Measurements from ENCODE around the gene ASTL.

The ASTL gene

DNA sequence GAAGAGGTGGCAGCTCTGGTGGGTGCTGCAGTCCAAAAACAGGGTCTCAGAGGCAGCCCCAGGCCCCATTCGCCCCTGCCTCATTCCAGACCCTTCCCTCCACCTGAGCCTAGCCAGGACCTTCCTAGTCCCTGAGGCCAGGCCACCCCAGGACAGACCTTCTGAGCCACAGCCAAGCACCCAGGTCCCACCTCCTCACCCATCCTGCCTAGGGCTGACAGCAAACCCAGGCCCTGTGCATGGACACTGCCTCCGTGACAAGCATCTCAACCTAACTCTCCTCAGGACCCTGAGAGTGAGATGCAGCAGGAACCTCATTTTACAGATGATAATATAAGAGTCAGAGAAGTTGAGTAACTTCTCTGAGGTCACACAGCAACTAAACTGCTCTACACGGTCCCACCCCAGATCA, 37.4 kb downstream of the ASTL start:
- TF ChIP-seq, protein P1, sequence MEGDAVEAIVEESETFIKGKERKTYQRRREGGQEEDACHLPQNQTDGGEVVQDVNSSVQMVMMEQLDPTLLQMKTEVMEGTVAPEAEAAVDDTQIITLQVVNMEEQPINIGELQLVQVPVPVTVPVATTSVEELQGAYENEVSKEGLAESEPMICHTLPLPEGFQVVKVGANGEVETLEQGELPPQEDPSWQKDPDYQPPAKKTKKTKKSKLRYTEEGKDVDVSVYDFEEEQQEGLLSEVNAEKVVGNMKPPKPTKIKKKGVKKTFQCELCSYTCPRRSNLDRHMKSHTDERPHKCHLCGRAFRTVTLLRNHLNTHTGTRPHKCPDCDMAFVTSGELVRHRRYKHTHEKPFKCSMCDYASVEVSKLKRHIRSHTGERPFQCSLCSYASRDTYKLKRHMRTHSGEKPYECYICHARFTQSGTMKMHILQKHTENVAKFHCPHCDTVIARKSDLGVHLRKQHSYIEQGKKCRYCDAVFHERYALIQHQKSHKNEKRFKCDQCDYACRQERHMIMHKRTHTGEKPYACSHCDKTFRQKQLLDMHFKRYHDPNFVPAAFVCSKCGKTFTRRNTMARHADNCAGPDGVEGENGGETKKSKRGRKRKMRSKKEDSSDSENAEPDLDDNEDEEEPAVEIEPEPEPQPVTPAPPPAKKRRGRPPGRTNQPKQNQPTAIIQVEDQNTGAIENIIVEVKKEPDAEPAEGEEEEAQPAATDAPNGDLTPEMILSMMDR (IDR thresholded peaks at IDR 0.05; ENCODE audit: control insufficient read depth, insufficient read depth, low read depth, low read length, missing control alignments) = no peak
- H3K4me3 ChIP-seq (ENCODE audit: control insufficient read depth, low read depth, low read length) = no peak overlapping the region
- DNase-seq (ENCODE audit: low read depth) = no peak

DNA sequence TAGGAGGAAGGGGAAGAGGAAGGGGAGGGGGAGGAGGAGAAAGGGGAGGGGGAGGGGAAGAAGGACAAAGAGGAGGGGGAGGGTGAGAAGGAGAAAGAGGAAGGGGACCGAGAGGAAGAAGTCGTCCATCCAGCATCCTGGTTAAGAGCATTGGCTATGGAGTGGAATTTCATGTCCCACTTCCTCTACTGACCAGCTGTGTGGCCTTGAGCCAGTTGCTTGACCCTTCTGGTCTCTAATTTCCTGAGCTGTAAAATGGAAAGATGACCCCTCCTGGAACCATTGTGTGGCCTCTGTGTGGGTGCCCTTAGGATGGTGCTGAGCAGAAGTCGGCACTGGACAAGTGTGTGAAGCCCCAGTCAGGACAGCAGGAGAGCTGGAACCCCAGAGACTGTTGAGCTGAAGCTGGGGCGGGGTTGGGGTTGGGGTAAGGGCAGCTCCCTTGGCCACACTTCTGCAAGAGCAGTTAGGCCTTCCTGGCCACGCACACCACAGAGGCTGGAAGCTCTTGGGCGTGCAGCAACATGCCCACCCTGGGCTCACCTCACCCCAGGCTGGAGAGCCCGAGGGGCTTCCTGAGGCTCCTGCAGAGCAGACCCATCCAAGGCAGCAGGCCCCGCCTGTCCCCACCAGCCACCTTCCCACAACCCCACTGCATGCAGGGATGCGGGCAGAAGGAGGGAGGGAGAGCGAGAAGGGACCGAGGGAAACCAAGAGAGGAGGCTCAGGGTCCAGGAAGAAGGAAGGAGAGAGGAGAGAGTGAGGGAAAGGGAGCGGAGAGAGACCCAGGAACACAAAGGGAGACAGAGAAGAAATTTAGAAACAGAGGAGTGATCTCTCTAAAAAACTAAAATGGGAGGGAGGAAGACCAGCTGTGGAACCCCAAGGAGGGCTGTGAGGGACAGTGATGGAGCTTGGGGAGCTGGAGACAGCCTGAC, 38.2 kb downstream of the ASTL start:
- TF ChIP-seq, protein P1 (IDR thresholded peaks at IDR 0.05; ENCODE audit: control insufficient read depth, insufficient read depth, low read depth, low read length, missing control alignments) = no peak
- no peak overlapping the region for H3K4me3 ChIP-seq (ENCODE audit: control insufficient read depth, low read depth, low read length)
- DNase-seq (ENCODE audit: low read depth) = no peak

DNA sequence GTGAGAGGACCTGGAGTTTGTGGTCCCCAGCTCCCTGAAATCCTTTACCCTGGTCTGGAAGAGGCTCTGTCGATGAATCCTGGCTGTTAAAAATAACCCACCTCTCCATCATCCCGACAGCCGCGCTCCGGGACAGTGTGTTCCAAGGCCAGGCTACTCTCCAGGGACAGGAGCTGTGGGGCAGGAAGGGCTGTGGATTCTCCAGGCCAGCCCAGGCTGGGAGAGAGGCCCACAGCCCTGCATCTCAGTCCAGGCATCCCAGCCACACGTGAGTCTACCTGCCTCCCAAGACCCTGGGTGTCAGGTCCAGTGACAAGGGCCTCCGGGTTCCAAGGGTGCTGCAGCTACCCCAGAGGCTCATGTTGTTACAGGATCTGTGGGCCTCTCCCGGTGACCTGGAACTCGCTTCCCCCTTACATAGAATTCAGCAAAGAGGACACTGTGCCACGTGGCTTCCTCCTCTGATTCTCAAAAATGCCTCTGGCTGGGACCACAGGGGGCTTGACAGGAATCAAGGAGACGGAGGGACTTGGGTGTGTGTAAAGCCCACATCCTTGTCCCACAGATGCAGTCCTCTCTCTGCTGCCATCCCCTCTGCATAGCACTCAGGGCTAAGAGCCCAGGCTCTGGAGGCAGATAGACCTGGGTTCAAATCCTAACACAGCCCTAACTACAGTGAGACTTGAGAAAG, 39.3 kb downstream of the ASTL start:
- no peak overlapping the region for H3K4me3 ChIP-seq (ENCODE audit: control insufficient read depth, low read depth, low read length)
- TF ChIP-seq, protein P1 (IDR thresholded peaks at IDR 0.05; ENCODE audit: control insufficient read depth, insufficient read depth, low read depth, low read length, missing control alignments) = no peak
- no peak for DNase-seq (ENCODE audit: low read depth)

DNA sequence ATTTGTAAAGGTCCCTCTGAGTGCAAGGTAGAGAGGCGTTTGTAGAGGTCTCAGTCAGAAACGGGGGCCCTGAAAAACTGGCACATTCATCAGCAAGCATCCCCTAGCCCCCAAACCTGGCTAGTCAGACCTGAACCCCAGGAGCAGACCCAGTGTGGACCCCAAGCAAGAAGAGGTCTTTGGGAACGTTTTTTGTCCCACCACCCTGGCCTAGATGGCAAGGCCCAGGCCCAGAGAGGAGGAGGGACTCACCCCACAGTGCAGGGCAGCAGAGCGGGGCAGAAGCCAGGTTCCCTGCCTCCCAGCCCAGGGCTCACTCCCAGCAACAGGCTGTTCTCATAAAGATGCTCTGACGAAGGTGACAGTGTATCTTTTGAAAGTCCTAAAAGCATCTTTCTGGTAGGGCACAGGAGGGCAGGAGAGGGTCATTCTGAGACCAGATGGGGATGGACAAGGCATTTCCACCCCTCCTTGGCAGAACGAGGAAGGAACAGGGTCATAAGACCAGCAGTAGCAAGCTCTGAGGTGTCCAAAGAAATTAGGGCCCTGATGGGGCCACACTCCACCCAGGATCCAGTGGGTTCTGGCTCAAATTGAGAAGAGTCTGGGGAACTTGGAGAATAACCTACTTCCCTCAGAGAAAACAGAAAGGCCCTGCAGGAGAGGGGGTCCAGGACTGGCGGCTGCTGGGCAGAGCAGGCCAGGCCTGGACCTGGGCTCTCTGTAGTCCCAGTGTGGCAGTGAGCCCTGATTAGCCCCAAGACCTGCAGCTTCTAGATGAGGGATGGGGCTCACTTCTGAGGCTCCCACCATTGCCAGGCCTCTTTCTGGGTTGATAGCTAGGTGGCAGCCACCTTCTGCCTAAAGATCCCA, 40.1 kb downstream of the ASTL start:
- TF ChIP-seq, protein P1 (IDR thresholded peaks at IDR 0.05; ENCODE audit: control insufficient read depth, insufficient read depth, low read depth, low read length, missing control alignments) = no peak
- H3K4me3 ChIP-seq (ENCODE audit: control insufficient read depth, low read depth, low read length) = no peak overlapping the region
- DNase-seq (ENCODE audit: low read depth) = no peak

DNA sequence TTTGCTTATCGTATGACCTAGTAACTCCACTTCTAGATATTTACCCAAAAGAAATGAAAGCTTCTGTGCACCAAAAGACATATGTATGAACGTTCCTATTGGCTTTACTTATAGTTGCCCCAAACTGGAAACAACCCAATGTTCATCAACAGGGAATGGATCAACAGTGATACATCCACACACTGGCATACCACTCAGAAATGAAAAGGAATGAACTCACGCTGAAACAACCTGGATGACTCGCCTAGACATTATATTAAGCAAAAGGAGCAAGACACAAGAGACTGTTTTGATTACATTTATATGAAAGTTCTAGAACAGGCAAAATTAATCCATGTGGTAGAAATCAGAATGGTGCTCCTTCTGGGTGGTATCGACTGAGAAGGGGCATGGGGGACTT, 40.9 kb downstream of the ASTL start:
- no peak for DNase-seq (ENCODE audit: low read depth)
- H3K4me3 ChIP-seq (ENCODE audit: control insufficient read depth, low read depth, low read length) = no peak overlapping the region
- TF ChIP-seq, protein P1 (IDR thresholded peaks at IDR 0.05; ENCODE audit: control insufficient read depth, insufficient read depth, low read depth, low read length, missing control alignments) = no peak

DNA sequence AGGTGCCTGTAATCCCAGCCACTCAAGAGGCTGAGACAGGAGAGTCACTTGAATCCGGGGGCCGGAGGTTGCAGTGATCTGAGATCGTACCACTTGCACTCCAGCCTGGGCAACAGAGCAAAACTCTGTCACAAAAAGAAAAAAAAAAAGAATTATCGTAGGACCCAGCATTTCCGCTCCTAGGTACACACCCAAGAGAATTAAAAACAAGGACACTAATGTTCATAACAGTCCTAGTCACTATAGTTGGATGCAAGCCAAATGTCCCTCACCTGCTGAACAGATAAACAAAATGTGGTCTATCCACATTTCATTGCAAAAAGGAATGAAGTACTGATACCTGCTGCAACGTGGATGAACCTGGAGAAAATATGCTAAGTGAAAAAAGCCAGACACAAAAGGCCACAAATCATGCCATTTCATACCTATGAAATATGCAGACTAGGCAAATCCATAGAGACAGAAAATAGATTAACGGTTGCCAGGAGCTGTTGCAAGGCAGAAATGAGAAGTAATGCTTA, 43.1 kb downstream of the ASTL start:
- TF ChIP-seq, protein P1 (IDR thresholded peaks at IDR 0.05; ENCODE audit: control insufficient read depth, insufficient read depth, low read depth, low read length, missing control alignments) = no peak
- H3K4me3 ChIP-seq (ENCODE audit: control insufficient read depth, low read depth, low read length) = no peak overlapping the region
- DNase-seq (ENCODE audit: low read depth) = no peak

Measured in AG09309 (cell line).